GM18861 (cell line): ENCODE measurements around the gene CTNNA2.

Source experiments
- ATAC-seq: cut with Tn5 transposase; IDR thresholded peaks from one replicate; pipeline ENCODE4 v1.9.1; 2021; ENCODE audit not compliant: unreplicated experiment

Gene CTNNA2

GRCh38 chr2:79512442-79513401 is at the start of gene CTNNA2:
CTNNA2 (plus strand) TSS chr2:79513051.
- peak; percentile 53 for ATAC-seq

- no peak for ATAC-seq
Observed at GRCh38 chr2:79487399-79487798, 25.5 kb upstream of the CTNNA2 start.

GRCh38 chr2:79511320-79511951 is 1.4 kb upstream of the CTNNA2 start:
- no peak for ATAC-seq

- no peak for ATAC-seq
Observed at GRCh38 chr2:79513711-79514110, 860 bp downstream of the CTNNA2 start.

- no peak for ATAC-seq
Observed at GRCh38 chr2:79529636-79530035, 16.8 kb downstream of the CTNNA2 start.

- ATAC-seq = no peak
Observed at GRCh38 chr2:79530443-79530842, 17.6 kb downstream of the CTNNA2 start.

- no peak for ATAC-seq
Observed at GRCh38 chr2:79547568-79547967, 34.7 kb downstream of the CTNNA2 start.

- no peak for ATAC-seq
Observed at GRCh38 chr2:79552653-79553052, 39.8 kb downstream of the CTNNA2 start.

- ATAC-seq = no peak
Observed at GRCh38 chr2:79554899-79555298, 42.0 kb downstream of the CTNNA2 start.

GRCh38 chr2:79564065-79564464 is 51.2 kb downstream of the CTNNA2 start:
- no peak for ATAC-seq

- no peak for ATAC-seq
Observed at GRCh38 chr2:79569048-79569447, 56.2 kb downstream of the CTNNA2 start.

- no peak for ATAC-seq
Observed at GRCh38 chr2:79573895-79574674, 61.2 kb downstream of the CTNNA2 start.

- no peak for ATAC-seq
Observed at GRCh38 chr2:79576451-79576850, 63.6 kb downstream of the CTNNA2 start.

- ATAC-seq = no peak
Observed at GRCh38 chr2:79578952-79579351, 66.1 kb downstream of the CTNNA2 start.

- no peak for ATAC-seq
Observed at GRCh38 chr2:79580175-79580574, 67.3 kb downstream of the CTNNA2 start.

- ATAC-seq = no peak
Observed at GRCh38 chr2:79585701-79586433, 73.0 kb downstream of the CTNNA2 start.

GRCh38 chr2:79591281-79591680 is 78.4 kb downstream of the CTNNA2 start:
- no peak for ATAC-seq

- ATAC-seq = no peak
Observed at GRCh38 chr2:79593237-79593867, 80.5 kb downstream of the CTNNA2 start.

GRCh38 chr2:79596403-79596802 is 83.6 kb downstream of the CTNNA2 start:
- ATAC-seq = no peak

GRCh38 chr2:79604748-79605147 is 91.9 kb downstream of the CTNNA2 start:
- no peak for ATAC-seq
